WTC11 (cell line): Measurements from ENCODE around the gene PTPN2.

Source experiments
- ARID4B ChIP-seq: sonication (generic); formaldehyde crosslinking; IDR thresholded peaks from 2 replicates; pipeline ENCODE4 v1.8.0; 2023; ENCODE audit warnings: missing genetic modification reagents, mild to moderate bottlenecking, borderline replicate concordance
- ATF6 ChIP-seq: sonication (generic); formaldehyde crosslinking; IDR thresholded peaks from 2 replicates; pipeline ENCODE4 v1.8.1; 2023; ENCODE audit warnings: mild to moderate bottlenecking, missing genetic modification reagents
- ESRRA ChIP-seq: sonication (generic); formaldehyde crosslinking; IDR thresholded peaks from 2 replicates; pipeline ENCODE4 v1.8.1; 2022; ENCODE audit warnings: mild to moderate bottlenecking, missing genetic modification reagents, borderline replicate concordance
- GABPB1 ChIP-seq: sonication (generic); formaldehyde crosslinking; IDR thresholded peaks from 2 replicates; pipeline ENCODE4 v1.8.1; 2023; ENCODE audit warnings: mild to moderate bottlenecking, missing genetic modification reagents
- MAX ChIP-seq: sonication (generic); formaldehyde crosslinking; IDR thresholded peaks from 2 replicates; pipeline ENCODE4 v1.8.0; 2022; ENCODE audit warnings: mild to moderate bottlenecking, missing genetic modification reagents
- NR3C1 ChIP-seq: sonication (generic); formaldehyde crosslinking; conservative IDR thresholded peaks from 2 replicates; pipeline ENCODE4 v1.8.1; 2023; ENCODE audit warnings: low read depth, mild to moderate bottlenecking, missing genetic modification reagents
- PREB ChIP-seq: sonication (generic); formaldehyde crosslinking; IDR thresholded peaks from 2 replicates; pipeline ENCODE4 v1.8.1; 2022; ENCODE audit warnings: mild to moderate bottlenecking, missing genetic modification reagents, moderate library complexity, borderline replicate concordance
- SOX15 ChIP-seq: fragments of 250-450 bp; sonication (Bioruptor Pico); IDR thresholded peaks from 2 replicates; pipeline ENCODE4 v1.9.0; 2021; ENCODE audit warnings: mild to moderate bottlenecking
- SP1 ChIP-seq: sonication (generic); formaldehyde crosslinking; conservative IDR thresholded peaks from 2 replicates; pipeline ENCODE4 v1.8.1; 2022; ENCODE audit warnings: missing genetic modification reagents
- TP53 ChIP-seq: sonication (generic); formaldehyde crosslinking; IDR thresholded peaks from 2 replicates; pipeline ENCODE4 v1.8.1; 2023; ENCODE audit warnings: mild to moderate bottlenecking, missing genetic modification reagents
- ZBTB21 ChIP-seq: sonication (generic); formaldehyde crosslinking; IDR thresholded peaks from 2 replicates; pipeline ENCODE4 v1.8.1; 2023; ENCODE audit warnings: mild to moderate bottlenecking, missing genetic modification reagents, borderline replicate concordance
- TF ChIP-seq, protein P1 (sequence below): fragments of 200-600 bp; IDR thresholded peaks from 2 replicates; pipeline ENCODE4 v1.8.0; 2022; ENCODE audit warnings: antibody characterized with exemption

GRCh38 chr18:12836551-12836950, 47.5 kb downstream of the PTPN2 start:
- TF ChIP-seq SP1 (no peak), ZBTB21 (CRISPR knock-in tag) (no peak), PREB (CRISPR knock-in tag) (no peak), GABPB1 (CRISPR knock-in tag) (no peak), SOX15 (CRISPR knock-in tag) (no peak), MAX (no peak), ATF6 (CRISPR knock-in tag) (no peak), NR3C1 (CRISPR knock-in tag) (no peak), ARID4B (no peak), ESRRA (CRISPR knock-in tag) (no peak), TP53 (CRISPR knock-in tag) (no peak)
- TF ChIP-seq, protein P1, sequence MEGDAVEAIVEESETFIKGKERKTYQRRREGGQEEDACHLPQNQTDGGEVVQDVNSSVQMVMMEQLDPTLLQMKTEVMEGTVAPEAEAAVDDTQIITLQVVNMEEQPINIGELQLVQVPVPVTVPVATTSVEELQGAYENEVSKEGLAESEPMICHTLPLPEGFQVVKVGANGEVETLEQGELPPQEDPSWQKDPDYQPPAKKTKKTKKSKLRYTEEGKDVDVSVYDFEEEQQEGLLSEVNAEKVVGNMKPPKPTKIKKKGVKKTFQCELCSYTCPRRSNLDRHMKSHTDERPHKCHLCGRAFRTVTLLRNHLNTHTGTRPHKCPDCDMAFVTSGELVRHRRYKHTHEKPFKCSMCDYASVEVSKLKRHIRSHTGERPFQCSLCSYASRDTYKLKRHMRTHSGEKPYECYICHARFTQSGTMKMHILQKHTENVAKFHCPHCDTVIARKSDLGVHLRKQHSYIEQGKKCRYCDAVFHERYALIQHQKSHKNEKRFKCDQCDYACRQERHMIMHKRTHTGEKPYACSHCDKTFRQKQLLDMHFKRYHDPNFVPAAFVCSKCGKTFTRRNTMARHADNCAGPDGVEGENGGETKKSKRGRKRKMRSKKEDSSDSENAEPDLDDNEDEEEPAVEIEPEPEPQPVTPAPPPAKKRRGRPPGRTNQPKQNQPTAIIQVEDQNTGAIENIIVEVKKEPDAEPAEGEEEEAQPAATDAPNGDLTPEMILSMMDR: no peak
